ENCODE data around the gene IFITM2. TPM values are rescaled to one million over a fixed set of nuclear protein-coding genes. Genes with fewer than 3 reads are reported as not detected.

Gene IFITM2
- total RNA-seq, 4 donors from 2014 or later = 89.3 to 183 (median 126) TPM

DNA sequence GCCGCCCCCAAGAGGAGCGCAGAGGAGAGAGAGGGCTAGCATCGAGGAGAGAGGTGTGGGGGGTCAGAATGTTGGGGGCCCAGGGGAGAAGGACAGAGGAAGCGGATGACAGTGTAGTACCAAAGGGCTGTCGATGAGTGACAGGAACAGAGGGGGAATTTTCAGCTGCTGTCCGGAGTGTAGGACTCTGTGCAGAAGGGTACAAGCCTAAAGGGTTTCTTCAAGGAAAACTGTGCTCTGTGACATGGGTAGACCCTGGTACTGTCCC, 34.8 kb upstream of the IFITM2 start:
- TF ChIP-seq POLR2AphosphoS5 (IDR thresholded peaks at IDR 0.05) = no peak
- no peak for TF ChIP-seq POLR2A (IDR thresholded peaks at IDR 0.05)
- TF ChIP-seq, protein P1, sequence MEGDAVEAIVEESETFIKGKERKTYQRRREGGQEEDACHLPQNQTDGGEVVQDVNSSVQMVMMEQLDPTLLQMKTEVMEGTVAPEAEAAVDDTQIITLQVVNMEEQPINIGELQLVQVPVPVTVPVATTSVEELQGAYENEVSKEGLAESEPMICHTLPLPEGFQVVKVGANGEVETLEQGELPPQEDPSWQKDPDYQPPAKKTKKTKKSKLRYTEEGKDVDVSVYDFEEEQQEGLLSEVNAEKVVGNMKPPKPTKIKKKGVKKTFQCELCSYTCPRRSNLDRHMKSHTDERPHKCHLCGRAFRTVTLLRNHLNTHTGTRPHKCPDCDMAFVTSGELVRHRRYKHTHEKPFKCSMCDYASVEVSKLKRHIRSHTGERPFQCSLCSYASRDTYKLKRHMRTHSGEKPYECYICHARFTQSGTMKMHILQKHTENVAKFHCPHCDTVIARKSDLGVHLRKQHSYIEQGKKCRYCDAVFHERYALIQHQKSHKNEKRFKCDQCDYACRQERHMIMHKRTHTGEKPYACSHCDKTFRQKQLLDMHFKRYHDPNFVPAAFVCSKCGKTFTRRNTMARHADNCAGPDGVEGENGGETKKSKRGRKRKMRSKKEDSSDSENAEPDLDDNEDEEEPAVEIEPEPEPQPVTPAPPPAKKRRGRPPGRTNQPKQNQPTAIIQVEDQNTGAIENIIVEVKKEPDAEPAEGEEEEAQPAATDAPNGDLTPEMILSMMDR (IDR thresholded peaks at IDR 0.05) = no peak
- TF ChIP-seq EP300 (IDR thresholded peaks at IDR 0.05) = no peak
- Histone ChIP-seq H3K27me3 (peaks cover 47% of the 10 kb centered on the region), H3K4me1 (peaks cover 0 to 4% (median 0%) of the 10 kb centered on the region in 3 donors), H3K27ac (no peak overlapping the region), H3K9me3 (no peaks in the 10 kb centered on the region), H3K4me3 (no peak overlapping the region), H3K36me3 (no peaks in the 10 kb centered on the region)
- no peak for ATAC-seq
- 66 to 90% methylated on average over 3 to 4 of the region's 6 CpGs for WGBS, 2 donors (ENCODE audit: low coverage in 1 of 2)

DNA sequence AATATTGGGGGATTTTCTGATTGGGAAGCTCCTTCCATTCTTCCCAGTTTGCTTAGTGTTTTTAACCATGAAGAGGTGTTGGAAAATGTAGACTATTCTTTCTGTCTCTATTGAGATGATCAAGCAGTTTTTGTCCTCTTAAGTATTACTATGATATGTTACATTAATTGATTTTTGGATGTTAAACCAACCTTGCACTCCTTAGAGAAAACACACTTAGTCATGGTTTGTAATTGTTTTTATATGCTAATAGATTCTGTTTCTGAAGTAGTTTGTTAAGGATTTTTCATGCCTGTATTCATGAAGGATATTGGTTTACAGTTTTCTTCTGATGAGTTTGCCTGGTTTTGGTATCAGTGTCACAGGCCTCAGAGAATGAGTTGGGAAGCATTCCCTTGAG, 31.4 kb upstream of the IFITM2 start:
- TF ChIP-seq, protein P1 (IDR thresholded peaks at IDR 0.05) = no peak
- no peak for TF ChIP-seq EP300 (IDR thresholded peaks at IDR 0.05)
- TF ChIP-seq POLR2AphosphoS5 (IDR thresholded peaks at IDR 0.05) = no peak
- TF ChIP-seq POLR2A (IDR thresholded peaks at IDR 0.05) = no peak
- Histone ChIP-seq H3K4me3 (no peak overlapping the region), H3K9me3 (no peaks in the 10 kb centered on the region), H3K36me3 (no peaks in the 10 kb centered on the region), H3K27ac (no peak overlapping the region), H3K27me3 (peaks cover 59% of the 10 kb centered on the region), H3K4me1 (peaks cover 0 to 27% (median 17%) of the 10 kb centered on the region in 3 donors)
- ATAC-seq = no peak

DNA sequence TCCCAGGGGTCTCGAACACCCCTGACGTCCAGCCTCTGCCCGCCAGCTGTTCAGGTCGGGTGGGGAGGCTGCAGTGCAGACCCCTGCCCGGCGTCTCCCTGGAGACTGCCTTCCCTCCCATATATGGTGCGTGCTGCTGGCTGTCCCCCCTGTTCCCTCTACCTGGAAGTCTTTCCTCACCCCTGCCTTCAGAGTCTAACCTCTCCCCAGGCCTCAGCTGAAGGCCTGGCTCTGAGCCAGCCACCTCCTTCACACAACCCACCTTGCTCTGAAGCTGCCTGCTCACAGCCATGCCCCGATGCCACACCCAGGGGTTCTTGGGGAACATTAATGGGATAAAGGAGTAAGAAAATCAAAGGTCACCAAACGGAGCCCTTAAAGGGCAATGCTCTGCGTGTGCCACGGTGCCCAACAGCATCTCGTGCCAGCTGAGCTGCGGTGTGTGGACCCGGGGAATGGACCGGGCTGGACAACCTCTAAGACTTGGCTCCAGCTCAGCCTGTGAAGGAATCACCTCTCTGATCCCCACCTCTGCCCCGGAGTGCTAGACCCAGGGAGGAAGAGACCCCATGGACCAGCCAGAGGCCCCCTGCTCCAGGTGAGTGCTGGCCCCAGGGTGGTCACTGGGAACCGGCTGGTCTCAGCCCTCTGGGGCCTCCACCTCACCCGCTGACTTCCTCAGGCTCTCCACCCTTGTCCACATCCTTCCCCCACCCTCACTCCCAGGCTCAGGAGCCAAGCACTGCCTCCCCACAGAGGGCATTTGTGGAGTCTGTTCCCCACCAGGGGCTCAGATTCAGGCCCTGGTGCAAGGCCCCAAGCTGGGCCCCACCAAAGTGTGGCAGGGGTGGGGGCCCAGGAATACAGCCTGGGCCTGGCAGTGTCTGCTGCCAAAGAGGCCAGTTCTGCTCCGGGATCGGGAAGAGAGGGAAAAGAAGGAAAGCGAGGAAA, 29.3 kb upstream of the IFITM2 start, which contains the start of gene NLRP6:
TSS of gene NLRP6 (plus strand) at position 407 of the 951 bp plus-strand sequence. CDS start at position 570, 163 bp downstream.
- no peak for ATAC-seq
- H3K9me3 ChIP-seq = no peaks in the 10 kb centered on the region
- TF ChIP-seq POLR2A (IDR thresholded peaks at IDR 0.05) (no peak), POLR2AphosphoS5 (IDR thresholded peaks at IDR 0.05) (no peak), EP300 (IDR thresholded peaks at IDR 0.05) (no peak)
- TF ChIP-seq, protein P1 (IDR thresholded peaks at IDR 0.05) = no peak
- WGBS, 2 donors (ENCODE audit: low coverage in 1 of 2) = 61 to 85% methylated on average over 8 to 11 of the region's 21 CpGs
- H3K27ac ChIP-seq = no peak within 1 kb of the TSS
- H3K36me3 ChIP-seq = no peaks in the 10 kb centered on the region
- H3K4me1 ChIP-seq = peaks cover 0 to 32% (median 17%) of the 10 kb centered on the region in 3 donors
- peak within 1 kb of the TSS in 1 of 2 donors; percentile 36 for H3K4me3 ChIP-seq
- peaks cover 62% of the 10 kb centered on the region for H3K27me3 ChIP-seq

DNA sequence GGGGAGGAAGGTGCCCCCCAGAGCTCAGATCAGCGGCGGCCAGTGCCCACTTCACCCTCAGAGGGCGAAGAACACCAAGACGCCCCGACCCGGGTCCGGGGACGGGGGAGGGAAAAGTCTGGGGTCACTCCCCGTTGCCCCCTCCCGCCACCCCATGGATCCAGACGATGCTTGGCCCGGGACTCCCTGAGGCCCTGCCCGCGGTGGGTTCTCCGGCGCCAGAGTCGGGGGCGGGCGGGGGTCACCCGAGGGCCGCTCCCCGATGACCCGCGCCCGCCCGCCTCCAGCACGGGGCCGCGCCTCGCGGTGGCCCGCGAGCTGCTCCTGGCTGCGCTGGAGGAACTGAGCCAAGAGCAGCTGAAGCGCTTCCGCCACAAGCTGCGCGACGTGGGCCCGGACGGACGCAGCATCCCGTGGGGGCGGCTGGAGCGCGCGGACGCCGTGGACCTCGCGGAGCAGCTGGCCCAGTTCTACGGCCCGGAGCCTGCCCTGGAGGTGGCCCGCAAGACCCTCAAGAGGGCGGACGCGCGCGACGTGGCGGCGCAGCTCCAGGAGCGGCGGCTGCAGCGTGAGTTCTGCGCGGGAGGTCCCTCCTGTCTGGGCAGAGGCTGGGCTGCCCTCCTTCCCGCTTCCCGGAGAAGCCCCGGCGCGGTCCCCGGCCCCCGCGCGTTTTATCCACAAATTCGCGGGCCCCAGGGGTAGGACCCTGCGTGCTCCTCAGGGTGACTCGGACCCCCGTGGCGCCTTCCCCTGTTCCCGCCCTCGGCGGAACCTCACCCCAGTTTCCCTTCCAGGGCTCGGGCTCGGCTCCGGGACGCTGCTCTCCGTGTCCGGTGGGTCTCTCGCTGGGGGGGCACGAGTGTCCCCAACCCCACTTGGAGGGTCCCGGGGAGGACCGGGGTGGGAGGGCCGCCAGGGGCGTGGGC, 28.3 kb upstream of the IFITM2 start:
- ATAC-seq = no peak

More for the DNA sequence above, 28.3 kb upstream of the IFITM2 start:
- Histone ChIP-seq H3K4me1 (peaks cover 0 to 32% (median 17%) of the 10 kb centered on the region in 3 donors), H3K27me3 (peaks cover 73% of the 10 kb centered on the region), H3K4me3 (peak overlapping the region in 1 of 2 donors; percentile 36), H3K9me3 (no peaks in the 10 kb centered on the region), H3K36me3 (no peaks in the 10 kb centered on the region), H3K27ac (no peak overlapping the region)
- no CpG with 5 or more reads among the region's 97 CpGs for WGBS, 2 donors (ENCODE audit: low coverage in 1 of 2)
- no peak for TF ChIP-seq POLR2A (IDR thresholded peaks at IDR 0.05)

Data from gastroesophageal sphincter (tissue), 4 donors.